HepG2 (cell line): Measurements from ENCODE around the gene ASXL1. TPM values are rescaled to one million over a fixed set of nuclear protein-coding genes. Genes with fewer than 3 reads are reported as not detected.

ENCODE experiments used
- CBX1 ChIP-seq: IDR thresholded peaks from one replicate; pipeline ENCODE4 v1.6.1; 2016; ENCODE audit warnings: antibody characterized with exemption, low read depth
- CHD2 ChIP-seq: IDR thresholded peaks from 2 replicates; pipeline ENCODE4 v1.6.1; 2011; ENCODE audit warnings: low read depth, low read length, improper control_type of control experiment
- IRX3 ChIP-seq: sonication (generic); formaldehyde crosslinking; IDR thresholded peaks from 2 replicates; pipeline ENCODE4 v1.8.1; 2023; ENCODE audit warnings: mild to moderate bottlenecking, low read depth, missing genetic modification reagents, borderline replicate concordance
- JUND ChIP-seq: sonication (generic); formaldehyde crosslinking; IDR thresholded peaks from 2 replicates; pipeline ENCODE4 v1.8.0; 2022; ENCODE audit warnings: mild to moderate bottlenecking, missing genetic modification reagents
- MAF1 ChIP-seq: sonication (generic); formaldehyde crosslinking; IDR thresholded peaks from 2 replicates; pipeline ENCODE4 v1.5.0; 2020; ENCODE audit warnings: missing genetic modification reagents, borderline replicate concordance
- MBNL3 ChIP-seq: fragments of 250-450 bp; sonication (Bioruptor Pico); conservative IDR thresholded peaks from 2 replicates; pipeline ENCODE4 v1.8.0; 2022; ENCODE audit warnings: mild to moderate bottlenecking, inconsistent platforms
- NFATC3 ChIP-seq: sonication (generic); formaldehyde crosslinking; IDR thresholded peaks from 2 replicates; pipeline ENCODE4 v1.5.1; 2020; ENCODE audit warnings: mild to moderate bottlenecking, missing genetic modification reagents
- NR2C2 ChIP-seq: sonication (generic); formaldehyde crosslinking; IDR thresholded peaks from 2 replicates; pipeline ENCODE4 v1.4.0; 2020; ENCODE audit warnings: missing genetic modification reagents, mild to moderate bottlenecking, moderate library complexity, borderline replicate concordance
- PITX1 ChIP-seq: sonication (generic); formaldehyde crosslinking; IDR thresholded peaks from 2 replicates; pipeline ENCODE4 v1.5.1; 2020; ENCODE audit warnings: mild to moderate bottlenecking, missing genetic modification reagents
- RORA ChIP-seq: sonication (generic); formaldehyde crosslinking; IDR thresholded peaks from 2 replicates; pipeline ENCODE4 v1.5.0; 2020; ENCODE audit warnings: mild to moderate bottlenecking, missing genetic modification reagents, moderate library complexity
- TRIM24 ChIP-seq: sonication (generic); formaldehyde crosslinking; IDR thresholded peaks from 2 replicates; pipeline ENCODE4 v1.8.0; 2022; ENCODE audit warnings: mild to moderate bottlenecking, missing genetic modification reagents
- TSC22D2 ChIP-seq: sonication (generic); formaldehyde crosslinking; IDR thresholded peaks from 2 replicates; pipeline ENCODE4 v1.5.1; 2020; ENCODE audit warnings: missing genetic modification reagents, mild to moderate bottlenecking, borderline replicate concordance
- ZNF232 ChIP-seq: sonication (generic); formaldehyde crosslinking; IDR thresholded peaks from 2 replicates; pipeline ENCODE4 v1.4.0; 2020; ENCODE audit warnings: missing genetic modification reagents, borderline replicate concordance
- ZNF431 ChIP-seq: sonication (generic); formaldehyde crosslinking; IDR thresholded peaks from 2 replicates; pipeline ENCODE4 v1.9.0; 2022; ENCODE audit warnings: missing genetic modification reagents, low read depth, mild to moderate bottlenecking, borderline replicate concordance
- ZNF451 ChIP-seq: sonication (generic); formaldehyde crosslinking; IDR thresholded peaks from 2 replicates; pipeline ENCODE4 v1.5.0; 2020; ENCODE audit warnings: mild to moderate bottlenecking, missing genetic modification reagents
- ZNF629 ChIP-seq: sonication (generic); formaldehyde crosslinking; conservative IDR thresholded peaks from 2 replicates; pipeline ENCODE4 v1.5.0; 2020; ENCODE audit warnings: missing genetic modification reagents
- ZNF747 ChIP-seq: sonication (generic); formaldehyde crosslinking; IDR thresholded peaks from 2 replicates; pipeline ENCODE4 v1.8.1; 2023; ENCODE audit warnings: missing genetic modification reagents, mild to moderate bottlenecking, borderline replicate concordance
- ZNF776 ChIP-seq: sonication (generic); formaldehyde crosslinking; IDR thresholded peaks from 2 replicates; pipeline ENCODE4 v1.4.0; 2020; ENCODE audit warnings: mild to moderate bottlenecking, missing genetic modification reagents
- ZSCAN31 ChIP-seq: sonication (generic); formaldehyde crosslinking; IDR thresholded peaks from 2 replicates; pipeline ENCODE4 v1.5.0; 2020; ENCODE audit warnings: low read depth, mild to moderate bottlenecking, missing genetic modification reagents
- polyA plus RNA-seq, 8 experiments: library from polyadenylated mRNA; depleted of rRNA in 3 of 8; stranded (reverse) in 7 of 8; unstranded in 1 of 8; fragments of >200 nt; fragmentation: Illumina TruSeq in 4 of 8; extraction: Trizol in 4 of 8; gene quantifications; 2 replicates each; pipeline versions ENCODE4 v1.2.1 to v1.2.3, GENCODE V29; 2011 to 2016; ENCODE audit warnings: low read depth in 4 of 8, missing spikeins in 1 of 8, mixed read lengths in 1 of 8; ENCODE audit not compliant: insufficient read depth in 1 of 8
- total RNA-seq, 5 experiments: library from RNA; depleted of rRNA; stranded (reverse); fragments of >200 nt; fragmentation: Illumina TruSeq; extraction: Trizol; gene quantifications; 2 replicates each; pipeline ENCODE4 v1.2.3, GENCODE V29; 2016; ENCODE audit warnings: low read depth in 1 of 5
- TF ChIP-seq, protein P1 (sequence below): sonication (generic); formaldehyde crosslinking; IDR thresholded peaks from 2 replicates; pipeline ENCODE4 v1.4.0; 2020; ENCODE audit warnings: missing genetic modification reagents, borderline replicate concordance
- TF ChIP-seq, protein P2 (sequence below): IDR thresholded peaks from 2 replicates; pipeline ENCODE4 v1.6.1; 2016; ENCODE audit warnings: missing genetic modification reagents, missing compliant biosample characterization
- TF ChIP-seq, protein P3 (sequence below): sonication (generic); formaldehyde crosslinking; IDR thresholded peaks from 2 replicates; pipeline ENCODE4 v1.8.1; 2022; ENCODE audit warnings: mild to moderate bottlenecking, missing genetic modification reagents
- TF ChIP-seq, protein P4 (sequence below): sonication (generic); formaldehyde crosslinking; IDR thresholded peaks from 2 replicates; pipeline ENCODE4 v1.4.0; 2020; ENCODE audit warnings: missing genetic modification reagents

Gene ASXL1
- total and polyA plus RNA-seq, 2 of the 13 experiments (the other 11 are each of a cell fraction or from before 2014, with no cell fraction given) = 62.1 to 74.8 TPM

DNA sequence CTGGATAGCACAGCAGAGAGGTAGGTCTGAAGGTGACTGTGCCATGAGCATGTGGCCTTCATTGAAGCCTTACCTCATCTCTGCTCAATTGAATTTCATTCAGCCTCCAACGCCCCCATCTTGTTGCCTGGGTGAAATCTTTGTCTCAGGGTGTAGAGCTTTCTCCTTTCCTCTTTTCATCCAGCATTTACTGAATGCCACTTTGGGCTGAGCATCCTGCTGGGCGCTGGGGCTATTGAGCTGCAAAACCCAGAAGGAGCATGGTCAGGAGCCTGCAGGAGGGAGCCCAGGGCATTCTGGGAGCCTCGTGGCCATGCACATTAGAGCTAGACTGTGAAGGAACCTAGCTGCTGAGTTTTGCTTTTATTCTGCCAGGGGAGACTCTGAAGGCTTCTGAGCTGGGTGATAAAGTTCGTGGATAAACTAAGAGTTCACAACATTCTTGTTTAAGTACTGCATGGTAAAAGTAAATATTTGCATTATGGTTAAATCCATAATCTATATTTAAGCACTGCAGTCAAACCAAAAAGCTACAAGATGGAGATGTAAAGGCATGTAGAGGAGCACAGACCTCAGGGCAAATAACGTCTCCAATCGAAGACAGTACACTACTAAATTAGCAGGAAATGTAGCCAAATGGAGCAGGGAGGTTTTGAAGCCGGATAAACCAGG is 13.2 kb upstream of the ASXL1 start (continued):
- TF ChIP-seq, protein P1, sequence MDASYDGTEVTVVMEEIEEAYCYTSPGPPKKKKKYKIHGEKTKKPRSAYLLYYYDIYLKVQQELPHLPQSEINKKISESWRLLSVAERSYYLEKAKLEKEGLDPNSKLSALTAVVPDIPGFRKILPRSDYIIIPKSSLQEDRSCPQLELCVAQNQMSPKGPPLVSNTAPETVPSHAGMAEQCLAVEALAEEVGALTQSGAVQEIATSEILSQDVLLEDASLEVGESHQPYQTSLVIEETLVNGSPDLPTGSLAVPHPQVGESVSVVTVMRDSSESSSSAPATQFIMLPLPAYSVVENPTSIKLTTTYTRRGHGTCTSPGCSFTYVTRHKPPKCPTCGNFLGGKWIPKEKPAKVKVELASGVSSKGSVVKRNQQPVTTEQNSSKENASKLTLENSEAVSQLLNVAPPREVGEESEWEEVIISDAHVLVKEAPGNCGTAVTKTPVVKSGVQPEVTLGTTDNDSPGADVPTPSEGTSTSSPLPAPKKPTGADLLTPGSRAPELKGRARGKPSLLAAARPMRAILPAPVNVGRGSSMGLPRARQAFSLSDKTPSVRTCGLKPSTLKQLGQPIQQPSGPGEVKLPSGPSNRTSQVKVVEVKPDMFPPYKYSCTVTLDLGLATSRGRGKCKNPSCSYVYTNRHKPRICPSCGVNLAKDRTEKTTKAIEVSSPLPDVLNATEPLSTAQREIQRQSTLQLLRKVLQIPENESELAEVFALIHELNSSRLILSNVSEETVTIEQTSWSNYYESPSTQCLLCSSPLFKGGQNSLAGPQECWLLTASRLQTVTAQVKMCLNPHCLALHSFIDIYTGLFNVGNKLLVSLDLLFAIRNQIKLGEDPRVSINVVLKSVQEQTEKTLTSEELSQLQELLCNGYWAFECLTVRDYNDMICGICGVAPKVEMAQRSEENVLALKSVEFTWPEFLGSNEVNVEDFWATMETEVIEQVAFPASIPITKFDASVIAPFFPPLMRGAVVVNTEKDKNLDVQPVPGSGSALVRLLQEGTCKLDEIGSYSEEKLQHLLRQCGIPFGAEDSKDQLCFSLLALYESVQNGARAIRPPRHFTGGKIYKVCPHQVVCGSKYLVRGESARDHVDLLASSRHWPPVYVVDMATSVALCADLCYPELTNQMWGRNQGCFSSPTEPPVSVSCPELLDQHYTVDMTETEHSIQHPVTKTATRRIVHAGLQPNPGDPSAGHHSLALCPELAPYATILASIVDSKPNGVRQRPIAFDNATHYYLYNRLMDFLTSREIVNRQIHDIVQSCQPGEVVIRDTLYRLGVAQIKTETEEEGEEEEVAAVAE = no peak
- TF ChIP-seq NR2C2 (no peak), ZNF431 (CRISPR knock-in tag) (no peak), IRX3 (no peak), ZNF451 (no peak), ZNF629 (no peak), CBX1 (no peak), MAF1 (CRISPR knock-in tag) (no peak), RORA (CRISPR knock-in tag) (no peak), NFATC3 (CRISPR knock-in tag) (no peak), CHD2 (no peak), TSC22D2 (CRISPR knock-in tag) (no peak), ZNF232 (CRISPR knock-in tag) (no peak), MBNL3 (CRISPR knock-in tag) (no peak), PITX1 (no peak), ZNF747 (CRISPR knock-in tag) (no peak), TRIM24 (CRISPR knock-in tag) (no peak), ZNF776 (CRISPR knock-in tag) (no peak), JUND (CRISPR knock-in tag) (no peak), ZSCAN31 (CRISPR knock-in tag) (no peak)
- TF ChIP-seq, protein P2, sequence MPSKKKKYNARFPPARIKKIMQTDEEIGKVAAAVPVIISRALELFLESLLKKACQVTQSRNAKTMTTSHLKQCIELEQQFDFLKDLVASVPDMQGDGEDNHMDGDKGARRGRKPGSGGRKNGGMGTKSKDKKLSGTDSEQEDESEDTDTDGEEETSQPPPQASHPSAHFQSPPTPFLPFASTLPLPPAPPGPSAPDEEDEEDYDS (CRISPR knock-in tag) = peak; percentile 10; the same call in 1 of the 2 replicates
- TF ChIP-seq, protein P3, sequence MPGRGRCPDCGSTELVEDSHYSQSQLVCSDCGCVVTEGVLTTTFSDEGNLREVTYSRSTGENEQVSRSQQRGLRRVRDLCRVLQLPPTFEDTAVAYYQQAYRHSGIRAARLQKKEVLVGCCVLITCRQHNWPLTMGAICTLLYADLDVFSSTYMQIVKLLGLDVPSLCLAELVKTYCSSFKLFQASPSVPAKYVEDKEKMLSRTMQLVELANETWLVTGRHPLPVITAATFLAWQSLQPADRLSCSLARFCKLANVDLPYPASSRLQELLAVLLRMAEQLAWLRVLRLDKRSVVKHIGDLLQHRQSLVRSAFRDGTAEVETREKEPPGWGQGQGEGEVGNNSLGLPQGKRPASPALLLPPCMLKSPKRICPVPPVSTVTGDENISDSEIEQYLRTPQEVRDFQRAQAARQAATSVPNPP (CRISPR knock-in tag) = no peak
- TF ChIP-seq, protein P4, sequence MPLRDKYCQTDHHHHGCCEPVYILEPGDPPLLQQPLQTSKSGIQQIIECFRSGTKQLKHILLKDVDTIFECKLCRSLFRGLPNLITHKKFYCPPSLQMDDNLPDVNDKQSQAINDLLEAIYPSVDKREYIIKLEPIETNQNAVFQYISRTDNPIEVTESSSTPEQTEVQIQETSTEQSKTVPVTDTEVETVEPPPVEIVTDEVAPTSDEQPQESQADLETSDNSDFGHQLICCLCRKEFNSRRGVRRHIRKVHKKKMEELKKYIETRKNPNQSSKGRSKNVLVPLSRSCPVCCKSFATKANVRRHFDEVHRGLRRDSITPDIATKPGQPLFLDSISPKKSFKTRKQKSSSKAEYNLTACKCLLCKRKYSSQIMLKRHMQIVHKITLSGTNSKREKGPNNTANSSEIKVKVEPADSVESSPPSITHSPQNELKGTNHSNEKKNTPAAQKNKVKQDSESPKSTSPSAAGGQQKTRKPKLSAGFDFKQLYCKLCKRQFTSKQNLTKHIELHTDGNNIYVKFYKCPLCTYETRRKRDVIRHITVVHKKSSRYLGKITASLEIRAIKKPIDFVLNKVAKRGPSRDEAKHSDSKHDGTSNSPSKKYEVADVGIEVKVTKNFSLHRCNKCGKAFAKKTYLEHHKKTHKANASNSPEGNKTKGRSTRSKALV = no peak
